Hematopoietic multipotent progenitor cell (in vitro differentiated cells): ENCODE results near the gene ATPAF2. TPM values are rescaled to one million over a fixed set of nuclear protein-coding genes. Genes with fewer than 3 reads are reported as not detected.

Experiments
- DNase-seq, 3 donors: peaks; one replicate each; pipeline ENCODE4 v3.0.0-alpha.2; 2011 to 2015; ENCODE audit warnings: low read depth in 2 of 3, low spot score in 2 of 3
- total RNA-seq: library from RNA; depleted of rRNA; stranded (reverse); fragments of >200 nt; gene quantifications from one replicate; pipeline ENCODE4 v1.2.3, GENCODE V29; 2012

Gene ATPAF2
- total RNA-seq, 1 donor, result 40.1 TPM

DNA sequence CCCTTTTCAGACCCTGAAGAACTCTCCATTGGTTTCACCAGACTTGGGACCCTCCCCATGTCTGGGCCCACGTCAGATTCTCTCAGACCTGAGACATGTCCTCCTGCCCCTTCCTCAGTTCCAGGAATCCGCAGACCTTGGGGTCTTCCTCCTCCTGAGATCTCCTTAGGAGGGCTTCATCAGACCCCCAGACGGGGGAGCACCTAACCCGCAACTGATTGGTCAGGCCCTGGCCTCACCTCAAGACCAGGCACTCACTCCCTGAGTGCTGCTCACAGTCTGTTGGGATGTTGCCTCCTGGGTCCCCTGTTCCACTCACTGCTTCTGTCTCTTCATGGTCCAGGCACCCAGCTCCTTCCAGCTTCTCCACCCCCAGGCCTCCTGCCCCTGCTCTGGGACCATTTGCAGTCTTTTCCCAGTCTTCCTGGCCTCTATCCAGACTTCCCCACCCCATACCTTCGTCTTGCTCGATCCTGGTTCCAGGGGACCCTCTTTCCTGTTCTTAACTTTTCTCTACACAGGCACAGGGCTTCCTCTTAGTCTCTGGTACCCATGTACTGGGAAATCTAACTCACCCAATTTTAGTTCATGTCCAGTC, 1.4 kb upstream of the ATPAF2 start:
- no peak for DNase-seq

DNA sequence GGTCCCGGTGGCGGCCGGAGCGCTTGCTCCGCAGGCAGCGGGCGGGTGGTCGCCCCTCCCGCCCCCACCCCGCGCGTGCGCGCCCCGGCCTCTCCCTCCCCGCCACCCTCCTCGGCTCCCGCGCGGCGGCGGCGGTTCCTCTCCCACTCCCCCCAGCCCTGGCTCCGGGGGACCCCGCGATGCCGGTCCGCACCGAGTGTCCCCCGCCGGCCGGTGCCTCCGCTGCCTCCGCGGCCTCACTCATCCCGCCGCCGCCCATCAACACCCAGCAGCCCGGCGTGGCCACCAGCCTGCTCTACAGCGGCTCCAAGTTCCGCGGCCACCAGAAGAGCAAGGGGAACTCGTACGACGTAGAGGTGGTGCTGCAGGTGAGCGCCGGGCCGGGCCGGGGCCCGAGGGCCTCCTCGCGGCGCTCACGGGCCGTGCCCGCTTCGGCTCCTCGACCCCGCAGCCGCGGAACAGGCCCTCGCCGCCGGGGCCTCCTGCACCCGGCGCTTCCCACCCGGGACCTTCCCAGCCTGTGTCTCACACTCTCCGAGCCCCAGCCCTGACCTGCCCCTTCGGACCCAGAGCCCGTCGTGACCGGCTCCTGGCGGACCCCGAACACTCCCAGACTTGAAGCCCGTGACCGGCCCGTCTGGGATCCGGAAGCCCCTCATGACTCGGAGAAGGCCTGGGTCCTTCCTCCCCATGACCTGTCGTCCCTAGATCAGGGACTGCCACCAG, 730 bp upstream of the ATPAF2 start:
- DNase-seq, result peak in 2 of 3 donors; percentile 38 to 46

DNA sequence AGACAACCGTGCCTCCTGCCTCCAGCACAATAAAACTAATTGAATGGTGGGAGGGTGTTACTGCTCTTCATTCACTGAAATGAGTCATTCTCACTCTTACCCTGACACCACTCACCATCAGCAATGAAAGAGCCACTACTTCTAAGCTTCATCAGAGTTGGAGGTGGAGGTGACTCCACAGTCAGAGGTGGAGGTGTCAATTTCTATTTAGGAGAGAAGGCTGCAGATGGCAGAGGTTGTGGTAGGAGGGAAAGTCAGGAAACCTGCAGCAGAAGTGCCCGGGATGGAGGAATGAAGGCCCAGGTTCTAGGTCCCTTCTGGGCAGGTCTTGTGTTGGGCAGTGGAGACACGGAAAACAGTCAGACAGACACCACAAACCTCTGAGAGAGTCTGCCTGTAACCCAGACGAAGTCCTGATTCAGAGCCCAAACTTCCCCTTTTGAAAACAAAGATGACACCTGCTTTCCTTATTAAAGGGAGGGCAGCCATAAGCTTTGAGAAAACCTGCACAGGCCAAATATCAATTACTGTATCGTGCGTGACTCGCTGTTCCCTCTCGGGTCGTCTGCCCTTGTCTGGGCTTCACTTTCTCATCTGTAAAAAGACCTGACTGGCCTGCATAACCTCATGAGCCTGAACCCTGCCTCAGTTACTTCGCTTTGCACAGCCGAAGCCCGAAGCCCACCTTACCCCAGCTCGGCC, 668 bp downstream of the ATPAF2 start:
- DNase-seq, result peak in 2 of 3 donors; percentile 61 to 67

DNA sequence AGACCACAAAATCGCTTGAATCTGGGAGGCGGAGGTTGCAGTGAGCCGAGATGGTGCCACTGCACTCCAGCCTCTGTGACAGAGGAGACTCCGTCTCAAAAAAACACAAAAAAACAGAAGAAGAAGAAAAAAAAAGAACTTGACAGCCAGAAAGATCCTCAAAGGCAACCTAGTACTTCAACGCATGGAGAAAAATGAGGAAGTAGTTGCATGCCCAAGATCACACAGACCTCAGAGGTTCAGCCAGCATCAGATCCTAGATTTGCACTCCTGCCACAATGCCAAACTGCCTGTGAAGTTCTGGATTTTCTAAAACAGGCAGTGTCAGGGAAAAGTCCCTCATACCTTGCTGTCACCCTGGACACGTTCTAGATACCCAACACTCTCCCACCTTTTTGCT, 1.5 kb downstream of the ATPAF2 start:
- peak in 2 of 3 donors; percentile 61 to 79 for DNase-seq

DNA sequence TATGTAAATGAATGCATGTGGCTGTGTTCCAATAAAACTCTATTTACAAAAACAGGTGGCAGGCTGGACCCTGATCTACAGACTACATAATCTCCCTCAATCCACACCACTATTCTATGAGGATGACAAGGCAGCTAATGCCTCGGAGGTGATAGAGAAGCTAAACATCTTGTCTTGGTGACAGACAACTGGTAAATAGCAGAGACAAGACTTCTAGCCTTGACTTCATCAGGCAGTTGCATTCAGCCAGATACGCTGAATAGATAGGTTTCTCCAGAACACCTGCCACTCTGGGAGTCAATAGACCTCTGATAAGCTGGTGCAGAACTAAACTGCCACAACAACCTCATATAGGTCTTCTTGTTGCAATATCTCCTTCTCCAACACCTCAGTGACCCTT, 3.3 kb downstream of the ATPAF2 start:
- DNase-seq, result no peak

DNA sequence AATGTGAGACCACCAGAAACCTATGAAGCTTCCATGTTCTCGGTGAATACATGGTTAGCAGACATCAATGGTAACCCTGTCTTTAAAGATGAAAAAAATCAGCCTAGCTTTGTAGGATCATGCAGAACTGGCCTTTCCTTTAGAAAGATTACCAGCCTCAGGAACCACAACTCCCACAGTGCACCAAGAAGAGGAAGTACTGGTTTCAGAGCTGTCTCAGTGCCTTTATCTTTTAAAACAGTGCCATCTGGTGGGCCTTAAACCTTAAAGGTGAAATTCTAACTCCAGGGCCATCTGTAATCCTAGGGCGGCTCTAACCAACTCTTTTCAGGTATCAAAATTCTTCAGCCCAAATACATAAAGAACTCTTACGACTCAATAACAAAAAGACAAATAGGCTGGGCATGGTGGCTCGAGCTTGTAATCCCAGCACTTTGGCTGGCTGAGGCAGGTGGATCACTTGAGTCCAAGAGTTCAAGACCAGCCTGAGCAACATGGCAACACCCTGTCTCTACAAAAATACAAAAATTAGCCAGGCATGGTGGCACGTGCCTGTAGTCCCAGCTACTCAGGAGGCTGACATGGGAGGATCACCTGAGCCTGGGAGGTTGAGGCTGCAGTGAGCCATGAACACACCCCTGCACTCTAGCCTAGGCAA, 5.4 kb downstream of the ATPAF2 start:
- peak; percentile 38 to 91 (median 80) for DNase-seq

DNA sequence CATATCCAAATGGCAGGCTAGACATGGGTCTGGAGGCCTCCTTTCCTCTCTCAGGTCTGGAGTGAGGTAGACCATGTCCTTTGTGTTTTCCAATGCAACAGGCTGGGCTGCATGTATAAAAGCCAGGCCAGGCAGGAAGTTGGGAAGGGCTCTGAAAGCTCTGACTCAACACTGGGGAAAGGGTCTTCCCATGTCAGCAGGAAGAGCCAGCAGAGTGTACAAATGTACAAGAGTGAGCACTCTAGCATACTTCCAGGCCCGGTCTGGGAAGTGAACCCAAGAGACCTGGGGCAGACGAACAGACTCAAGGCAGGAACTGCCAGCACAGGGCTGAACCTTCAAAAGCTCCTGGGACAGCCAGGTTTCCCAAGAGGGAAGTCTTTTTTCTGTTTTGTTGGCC, 7.0 kb downstream of the ATPAF2 start:
- no peak for DNase-seq

- no peak for DNase-seq
These were observed 9.9 kb downstream of the ATPAF2 start for GRCh38 chr17:18028952-18029540.

DNA sequence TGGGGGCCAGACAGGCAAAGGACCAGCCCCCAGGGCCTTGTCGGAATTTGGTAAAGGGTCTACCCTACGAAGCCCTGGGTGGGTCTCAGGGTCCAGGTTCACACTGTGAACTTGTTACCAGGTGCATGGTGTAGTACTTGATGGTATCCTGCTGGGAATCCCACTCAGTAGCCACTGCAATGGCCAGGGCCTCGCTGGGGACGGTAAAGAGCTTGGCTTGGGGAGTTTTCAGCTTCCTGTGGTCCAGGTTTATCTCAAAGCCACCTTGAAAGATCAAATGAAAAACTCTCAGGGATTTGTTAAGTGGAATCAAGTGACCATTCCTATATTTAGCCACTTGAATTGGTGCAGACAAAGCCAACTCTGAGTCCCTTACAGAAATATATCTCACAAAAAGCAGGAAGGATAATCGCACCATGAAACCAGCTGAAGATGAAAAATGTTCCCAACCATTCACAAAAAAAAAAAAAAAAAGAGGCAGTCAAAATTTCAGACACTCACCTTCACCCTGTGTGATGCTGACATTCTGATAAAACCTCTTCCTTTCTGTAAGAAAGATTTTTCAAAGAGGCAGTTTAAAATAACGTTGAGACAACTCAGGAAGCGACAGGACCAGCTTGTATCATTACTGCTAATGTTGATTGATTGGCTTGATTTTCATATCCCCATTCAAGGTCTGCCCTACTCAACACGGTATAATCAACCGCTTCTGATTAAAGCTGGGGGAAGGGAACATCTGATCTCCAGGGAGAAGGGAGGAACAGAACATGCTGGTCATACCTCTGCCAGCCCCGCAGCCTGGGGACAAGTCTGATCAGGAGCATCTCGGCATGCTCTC, 10.6 kb downstream of the ATPAF2 start:
- DNase-seq, result no peak

GRCh38 chr17:18027280-18027679, 11.7 kb downstream of the ATPAF2 start:
- no peak for DNase-seq

DNA sequence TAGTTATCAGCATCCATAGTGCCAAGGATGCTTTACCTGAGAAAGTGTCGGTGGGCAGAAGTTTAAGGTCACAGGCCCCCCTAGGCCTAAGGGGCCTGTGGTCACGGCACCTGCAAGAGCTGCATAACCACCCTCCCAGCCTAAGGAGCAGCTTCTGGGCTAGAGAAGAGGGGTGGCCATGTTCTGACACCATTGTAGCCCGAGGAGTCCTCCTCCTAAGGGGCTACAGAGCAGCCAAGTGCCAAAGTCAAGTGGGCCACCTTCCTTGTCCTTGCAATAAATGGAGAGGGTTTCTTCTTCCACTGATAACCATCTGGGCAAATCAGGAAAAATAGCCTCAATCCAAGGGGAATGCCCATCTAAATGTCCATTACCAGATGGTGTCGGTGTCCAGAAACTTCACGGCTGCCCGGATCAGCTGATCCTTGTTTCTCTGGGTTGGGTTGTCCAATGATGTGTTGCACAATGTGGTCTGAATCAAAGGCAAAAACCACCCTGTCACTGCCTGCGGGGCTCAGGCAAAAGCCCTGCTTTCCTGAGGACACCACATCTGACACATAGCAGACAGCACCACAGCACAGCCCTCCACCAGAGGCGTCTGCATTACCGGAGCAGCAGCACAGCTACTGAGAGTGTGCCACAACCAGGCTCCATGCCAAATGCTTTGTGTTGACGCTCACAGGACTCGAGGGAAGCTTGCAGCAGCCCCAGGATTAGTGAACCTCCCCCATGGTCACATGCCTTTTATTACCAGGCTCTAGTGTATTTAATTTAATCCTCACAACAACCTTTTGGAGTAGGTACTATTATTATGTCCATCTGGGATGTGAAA, 12.8 kb downstream of the ATPAF2 start:
- no peak for DNase-seq

DNA sequence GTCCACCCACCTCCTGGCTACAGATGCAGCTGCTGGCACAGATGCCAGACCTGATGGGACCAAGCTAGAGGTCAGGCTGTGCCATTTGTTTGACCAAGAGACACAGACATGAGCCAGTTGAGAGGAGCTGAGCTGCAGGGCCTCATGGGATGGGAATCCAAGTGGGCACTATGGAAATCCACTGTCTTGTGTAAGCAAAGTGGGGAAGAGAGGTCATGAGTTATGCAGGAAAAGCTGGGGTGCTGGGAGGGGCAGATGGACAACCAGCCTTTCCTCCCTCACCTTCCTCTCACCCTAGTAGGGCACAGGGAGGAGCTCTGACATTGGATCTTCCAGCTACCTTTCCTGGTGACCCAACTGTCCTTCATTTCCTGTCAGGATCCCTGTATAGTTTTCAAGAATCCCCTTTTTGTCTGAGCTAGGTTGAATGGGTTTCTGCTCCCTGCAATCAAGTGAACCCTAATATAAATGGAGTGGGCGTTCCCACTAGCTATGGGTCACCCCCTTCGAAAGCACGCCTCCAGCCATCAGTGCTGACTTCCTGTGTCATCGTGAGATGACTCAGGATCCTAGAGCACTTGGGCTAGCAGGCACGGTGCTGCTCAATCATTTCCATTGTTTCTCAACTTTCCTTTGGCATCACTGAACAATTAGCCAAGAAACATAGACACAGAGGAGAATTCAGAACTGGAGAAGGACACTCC, 13.6 kb downstream of the ATPAF2 start:
- no peak for DNase-seq

DNA sequence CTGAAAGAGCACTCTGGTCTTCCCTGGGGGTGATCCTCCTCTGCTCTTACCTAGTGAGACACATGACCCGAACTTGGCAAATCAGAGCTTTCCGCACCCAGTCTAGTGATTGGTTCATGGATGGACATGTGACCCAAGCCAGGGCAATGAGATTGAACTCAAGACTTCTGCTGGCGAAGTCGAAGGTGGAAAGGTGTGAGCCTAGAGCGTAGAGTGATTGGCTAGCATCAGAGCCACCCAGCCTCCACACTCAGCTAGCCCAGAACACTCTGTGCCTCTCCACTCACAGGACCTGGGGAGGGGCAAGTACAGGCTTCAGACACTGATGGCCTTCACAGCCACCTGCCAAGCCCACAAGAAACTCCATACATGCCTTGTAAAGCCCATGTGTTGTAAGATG, 17.6 kb downstream of the ATPAF2 start:
- DNase-seq, result no peak

DNA sequence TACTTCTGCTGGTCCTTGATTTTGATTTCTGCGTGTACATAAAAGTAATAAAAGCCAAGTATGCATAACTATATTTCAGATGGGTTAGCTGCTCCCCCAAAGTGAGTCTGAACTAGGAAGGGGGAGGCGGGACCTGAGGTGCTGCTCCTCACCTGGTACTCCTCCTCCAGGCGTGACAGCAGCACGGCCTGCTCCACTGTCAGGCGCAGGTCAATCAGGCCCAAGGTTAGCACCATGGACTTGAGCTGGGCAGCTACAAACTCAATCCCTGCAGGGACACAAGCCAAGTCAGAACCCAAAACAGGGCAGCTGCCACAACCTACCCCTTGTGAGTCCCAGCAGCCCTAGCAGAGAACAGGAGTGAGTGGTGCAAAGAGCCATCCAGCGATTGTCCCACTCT, 18.0 kb downstream of the ATPAF2 start:
- DNase-seq, result no peak

DNA sequence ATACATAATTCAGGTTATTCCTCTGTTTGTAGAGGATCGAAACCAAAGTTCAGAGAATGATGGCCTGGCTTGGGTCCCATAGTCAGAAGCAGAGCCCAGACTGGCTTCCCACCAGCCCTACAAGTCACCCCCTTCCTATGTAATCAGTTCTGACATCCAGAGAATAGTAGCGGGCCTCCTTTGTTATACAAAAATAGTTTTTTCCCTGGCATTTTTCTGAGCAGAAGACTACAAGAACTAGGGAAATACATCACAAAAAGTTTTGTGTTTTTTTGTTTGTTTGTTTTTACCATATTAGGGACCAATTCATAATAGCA, 19.2 kb downstream of the ATPAF2 start:
- DNase-seq, result no peak

GRCh38 chr17:18018411-18018921, 20.5 kb downstream of the ATPAF2 start:
- DNase-seq, result no peak

- no peak for DNase-seq
These were observed 21.0 kb downstream of the ATPAF2 start for GRCh38 chr17:18017958-18018357.

DNA sequence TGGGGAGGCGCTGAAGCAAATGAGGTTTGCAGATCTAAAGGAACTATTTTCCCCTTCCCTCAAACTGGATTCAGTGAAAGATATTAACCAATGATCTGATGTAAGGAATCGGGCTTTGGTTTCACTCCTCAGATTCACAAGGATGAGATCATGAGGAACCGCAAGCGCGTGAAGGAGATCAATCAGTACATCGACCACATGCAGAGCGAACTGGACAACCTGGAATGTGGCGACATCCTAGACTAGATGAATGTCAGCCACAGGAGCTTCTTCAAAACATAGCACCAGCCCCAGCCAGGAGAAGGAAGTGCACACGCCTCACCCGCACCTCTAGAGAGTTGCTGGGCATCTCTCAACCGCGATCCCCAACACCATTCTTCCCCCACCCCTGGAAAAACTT, 22.5 kb downstream of the ATPAF2 start:
- DNase-seq, result no peak

DNA sequence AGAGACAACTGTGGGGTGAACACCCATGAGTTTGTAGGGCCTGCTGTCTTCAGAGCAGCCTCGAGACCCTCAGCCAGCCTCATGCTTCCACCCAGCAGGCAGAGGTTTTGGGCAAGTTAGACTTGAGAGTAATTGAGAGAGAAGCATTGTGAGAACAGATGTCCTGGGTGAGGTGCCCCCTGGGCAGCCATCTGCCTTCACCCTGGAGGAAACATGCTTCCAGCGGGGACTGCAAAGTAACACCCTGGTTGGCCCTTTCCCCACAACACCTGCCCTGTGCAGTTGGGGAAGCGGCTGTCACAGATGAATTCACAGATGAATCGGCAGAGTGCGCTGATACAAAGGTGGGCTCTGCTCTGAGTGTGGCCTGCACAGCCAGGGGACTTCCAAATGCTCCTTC, 23.4 kb downstream of the ATPAF2 start:
- no peak for DNase-seq
